HEK293 (cell line): ENCODE measurements around the gene PRR14L.

Experiments
- ZNF114 ChIP-seq: fragments of 450-650 bp; formaldehyde crosslinking; IDR thresholded peaks from 2 replicates; pipeline ENCODE4 v1.5.0; 2017; ENCODE audit warnings: missing biosample characterization, missing genetic modification characterization
- ZNF174 ChIP-seq: fragments of 450-650 bp; formaldehyde crosslinking; IDR thresholded peaks from 2 replicates; pipeline ENCODE4 v1.5.0; 2017; ENCODE audit warnings: missing biosample characterization, mild to moderate bottlenecking, missing genetic modification characterization
- ZNF274 ChIP-seq, 2 experiments: fragments of 200-500 bp in 1 of 2; fragments of 450-650 bp in 1 of 2; sonication (Bioruptor generic) in 1 of 2; formaldehyde crosslinking in 1 of 2; IDR thresholded peaks; 2 replicates each; pipeline versions ENCODE4 v1.5.1 to v1.6.1; 2014 to 2016; ENCODE audit warnings: borderline replicate concordance in 1 of 2, inconsistent platforms in 1 of 2, low read length in 1 of 2, missing biosample characterization in 1 of 2, missing genetic modification characterization in 1 of 2
- ZNF341 ChIP-seq: fragments of 450-650 bp; formaldehyde crosslinking; IDR thresholded peaks from 2 replicates; pipeline ENCODE4; 2016; ENCODE audit warnings: low read depth, missing biosample characterization, missing genetic modification characterization
- ZNF548 ChIP-seq: fragments of 450-650 bp; formaldehyde crosslinking; IDR thresholded peaks from 2 replicates; pipeline ENCODE4 v1.5.1; 2016; ENCODE audit warnings: missing biosample characterization, missing genetic modification characterization
- ZNF560 ChIP-seq: fragments of 450-650 bp; formaldehyde crosslinking; IDR thresholded peaks from 2 replicates; pipeline ENCODE4 v1.5.1; 2017; ENCODE audit warnings: missing biosample characterization, missing genetic modification characterization, borderline replicate concordance
- ZNF561 ChIP-seq: fragments of 450-650 bp; IDR thresholded peaks from 2 replicates; pipeline ENCODE4 v1.5.1; 2018; ENCODE audit warnings: missing biosample characterization, missing genetic modification characterization, borderline replicate concordance
- ZNF654 ChIP-seq: fragments of 450-650 bp; formaldehyde crosslinking; IDR thresholded peaks from 2 replicates; pipeline ENCODE4 v1.5.1; 2016; ENCODE audit warnings: low read depth, missing biosample characterization, missing genetic modification characterization
- ZNF830 ChIP-seq: fragments of 450-650 bp; IDR thresholded peaks from 2 replicates; pipeline ENCODE4 v1.5.0; 2018; ENCODE audit warnings: missing biosample characterization, missing genetic modification characterization, low read depth, mild to moderate bottlenecking, moderate library complexity
- TF ChIP-seq, protein P1 (sequence below): fragments of 450-650 bp; formaldehyde crosslinking; IDR thresholded peaks from 2 replicates; pipeline ENCODE4 v1.5.1; 2016; ENCODE audit warnings: missing biosample characterization, missing genetic modification characterization
- TF ChIP-seq, protein P2 (sequence below): fragments of 450-650 bp; formaldehyde crosslinking; IDR thresholded peaks from 2 replicates; pipeline ENCODE4 v1.5.1; 2016; ENCODE audit warnings: missing biosample characterization, missing genetic modification characterization

DNA sequence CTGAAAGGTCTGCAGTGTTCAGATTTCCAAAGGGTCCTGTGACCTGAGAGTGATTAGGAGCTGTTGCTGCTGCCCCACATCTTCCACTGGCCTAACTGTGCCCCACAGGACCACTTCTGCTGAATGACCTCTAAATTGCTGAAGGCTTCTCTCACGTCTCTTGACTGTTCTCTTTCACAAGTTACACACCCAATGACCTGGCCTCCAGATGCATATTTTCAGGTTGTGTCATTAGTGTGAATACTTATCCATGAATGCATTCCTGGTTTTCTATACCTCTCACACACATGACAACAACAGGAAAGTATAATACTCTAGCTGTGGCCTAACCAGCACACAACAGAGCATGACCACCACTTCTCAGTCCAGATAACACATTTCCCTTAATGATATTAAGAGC, 15.4 kb downstream of the PRR14L start:
- TF ChIP-seq ZNF174 (no peak), ZNF274 (IDR thresholded peaks at IDR 0.05; ENCODE audit: low read length) (no peak), ZNF274 (tag by site-specific recombination; IDR thresholded peaks at IDR 0.05; ENCODE audit: borderline replicate concordance) (no peak), ZNF830 (tag by site-specific recombination) (no peak), ZNF114 (tag by site-specific recombination) (no peak), ZNF341 (no peak), ZNF560 (tag by site-specific recombination) (no peak), ZNF548 (tag by site-specific recombination) (no peak), ZNF561 (tag by site-specific recombination) (no peak), ZNF654 (tag by site-specific recombination) (no peak)
- TF ChIP-seq, protein P1, sequence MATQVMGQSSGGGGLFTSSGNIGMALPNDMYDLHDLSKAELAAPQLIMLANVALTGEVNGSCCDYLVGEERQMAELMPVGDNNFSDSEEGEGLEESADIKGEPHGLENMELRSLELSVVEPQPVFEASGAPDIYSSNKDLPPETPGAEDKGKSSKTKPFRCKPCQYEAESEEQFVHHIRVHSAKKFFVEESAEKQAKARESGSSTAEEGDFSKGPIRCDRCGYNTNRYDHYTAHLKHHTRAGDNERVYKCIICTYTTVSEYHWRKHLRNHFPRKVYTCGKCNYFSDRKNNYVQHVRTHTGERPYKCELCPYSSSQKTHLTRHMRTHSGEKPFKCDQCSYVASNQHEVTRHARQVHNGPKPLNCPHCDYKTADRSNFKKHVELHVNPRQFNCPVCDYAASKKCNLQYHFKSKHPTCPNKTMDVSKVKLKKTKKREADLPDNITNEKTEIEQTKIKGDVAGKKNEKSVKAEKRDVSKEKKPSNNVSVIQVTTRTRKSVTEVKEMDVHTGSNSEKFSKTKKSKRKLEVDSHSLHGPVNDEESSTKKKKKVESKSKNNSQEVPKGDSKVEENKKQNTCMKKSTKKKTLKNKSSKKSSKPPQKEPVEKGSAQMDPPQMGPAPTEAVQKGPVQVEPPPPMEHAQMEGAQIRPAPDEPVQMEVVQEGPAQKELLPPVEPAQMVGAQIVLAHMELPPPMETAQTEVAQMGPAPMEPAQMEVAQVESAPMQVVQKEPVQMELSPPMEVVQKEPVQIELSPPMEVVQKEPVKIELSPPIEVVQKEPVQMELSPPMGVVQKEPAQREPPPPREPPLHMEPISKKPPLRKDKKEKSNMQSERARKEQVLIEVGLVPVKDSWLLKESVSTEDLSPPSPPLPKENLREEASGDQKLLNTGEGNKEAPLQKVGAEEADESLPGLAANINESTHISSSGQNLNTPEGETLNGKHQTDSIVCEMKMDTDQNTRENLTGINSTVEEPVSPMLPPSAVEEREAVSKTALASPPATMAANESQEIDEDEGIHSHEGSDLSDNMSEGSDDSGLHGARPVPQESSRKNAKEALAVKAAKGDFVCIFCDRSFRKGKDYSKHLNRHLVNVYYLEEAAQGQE (tag by site-specific recombination): no peak
- TF ChIP-seq, protein P2, sequence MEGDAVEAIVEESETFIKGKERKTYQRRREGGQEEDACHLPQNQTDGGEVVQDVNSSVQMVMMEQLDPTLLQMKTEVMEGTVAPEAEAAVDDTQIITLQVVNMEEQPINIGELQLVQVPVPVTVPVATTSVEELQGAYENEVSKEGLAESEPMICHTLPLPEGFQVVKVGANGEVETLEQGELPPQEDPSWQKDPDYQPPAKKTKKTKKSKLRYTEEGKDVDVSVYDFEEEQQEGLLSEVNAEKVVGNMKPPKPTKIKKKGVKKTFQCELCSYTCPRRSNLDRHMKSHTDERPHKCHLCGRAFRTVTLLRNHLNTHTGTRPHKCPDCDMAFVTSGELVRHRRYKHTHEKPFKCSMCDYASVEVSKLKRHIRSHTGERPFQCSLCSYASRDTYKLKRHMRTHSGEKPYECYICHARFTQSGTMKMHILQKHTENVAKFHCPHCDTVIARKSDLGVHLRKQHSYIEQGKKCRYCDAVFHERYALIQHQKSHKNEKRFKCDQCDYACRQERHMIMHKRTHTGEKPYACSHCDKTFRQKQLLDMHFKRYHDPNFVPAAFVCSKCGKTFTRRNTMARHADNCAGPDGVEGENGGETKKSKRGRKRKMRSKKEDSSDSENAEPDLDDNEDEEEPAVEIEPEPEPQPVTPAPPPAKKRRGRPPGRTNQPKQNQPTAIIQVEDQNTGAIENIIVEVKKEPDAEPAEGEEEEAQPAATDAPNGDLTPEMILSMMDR (tag by site-specific recombination): no peak
